Naive thymus-derived CD4-positive, alpha-beta T cell (primary cell): Measurements from ENCODE around the gene RFX8. TPM values are rescaled to one million over a fixed set of nuclear protein-coding genes. Genes with fewer than 3 reads are reported as not detected.

Experiments
- ATAC-seq: fragments of 150-1000 bp; cut with Tn5 transposase; 2 replicates; pipeline ENCODE4 v1.10.0; 2021; ENCODE audit warnings: mild to moderate bottlenecking, moderate library complexity
- CTCF ChIA-PET: fragments of 350-600 bp; sonication (Branson Sonifier 250); formaldehyde crosslinking; loops from one replicate; lab custom pipeline; 2021; ENCODE audit warnings: antibody characterized with exemption; lab: Charles Lee
- POLR2A ChIA-PET: fragments of 350-600 bp; sonication (Branson Sonifier 250); formaldehyde crosslinking; loops from one replicate; lab custom pipeline; 2021; ENCODE audit warnings: antibody characterized with exemption, inconsistent platforms; lab: Charles Lee
- DNase-seq, 9 donors: peaks; one replicate each; pipeline versions ENCODE4 v3.0.0 to v3.0.0-alpha.2; 2020 to 2022; ENCODE audit warnings: mixed read lengths in 1 of 9
- H3K27ac ChIP-seq: one replicate; pipeline ENCODE4 v1.7.0; 2013; ENCODE audit warnings: mild to moderate bottlenecking, low read depth, low read length, moderate library complexity
- H3K27me3 ChIP-seq, 2 donors: one replicate each; pipeline ENCODE4 v1.7.0; 2013; ENCODE audit warnings: low read length in 2 of 2, mild to moderate bottlenecking in 2 of 2, moderate library complexity in 2 of 2; ENCODE audit not compliant: control insufficient read depth in 2 of 2, insufficient read depth in 2 of 2
- H3K36me3 ChIP-seq, 3 experiments: 1 replicate in 2 of 3; 2 replicates in 1 of 3; pipeline ENCODE4 v1.7.0; 2013; ENCODE audit warnings: low read length in 3 of 3, mild to moderate bottlenecking in 3 of 3, moderate library complexity in 1 of 3; ENCODE audit not compliant: insufficient read depth in 3 of 3, control insufficient read depth in 2 of 3
- H3K4me1 ChIP-seq, 2 donors: one replicate each; pipeline ENCODE4 v1.7.0; 2013; ENCODE audit warnings: low read length in 2 of 2, mild to moderate bottlenecking in 2 of 2, moderate library complexity in 1 of 2; ENCODE audit not compliant: control insufficient read depth in 2 of 2, insufficient read depth in 2 of 2
- H3K4me3 ChIP-seq: 2 replicates; pipeline ENCODE4 v1.7.0; 2013; ENCODE audit warnings: mild to moderate bottlenecking, low read length
- H3K9me3 ChIP-seq, 3 experiments: 1 replicate in 2 of 3; 2 replicates in 1 of 3; pipeline ENCODE4 v1.7.0; 2013; ENCODE audit warnings: low read length in 3 of 3; ENCODE audit not compliant: control insufficient read depth in 2 of 3
- H3K27ac Mint-ChIP-seq, 9 donors: one replicate each; pipeline ENCODE4 v1.8.0; 2020 to 2022; ENCODE audit warnings: mixed read lengths in 9 of 9, mild to moderate bottlenecking in 8 of 9, moderate library complexity in 5 of 9, inconsistent platforms in 2 of 9
- H3K27me3 Mint-ChIP-seq, 5 donors: one replicate each; pipeline ENCODE4 v1.8.0; 2021 to 2022; ENCODE audit warnings: mixed read lengths in 5 of 5, mild to moderate bottlenecking in 1 of 5
- H3K36me3 Mint-ChIP-seq, 5 donors: one replicate each; pipeline ENCODE4 v1.8.0; 2020 to 2022; ENCODE audit warnings: mixed read lengths in 5 of 5, mild to moderate bottlenecking in 3 of 5, inconsistent platforms in 1 of 5
- H3K4me1 Mint-ChIP-seq, 7 donors: one replicate each; pipeline ENCODE4 v1.8.0; 2020 to 2022; ENCODE audit warnings: mixed read lengths in 7 of 7, mild to moderate bottlenecking in 3 of 7, inconsistent platforms in 1 of 7
- H3K4me3 Mint-ChIP-seq, 10 donors: one replicate each; pipeline ENCODE4 v1.8.0; 2020 to 2022; ENCODE audit warnings: mild to moderate bottlenecking in 10 of 10, mixed read lengths in 10 of 10, moderate library complexity in 6 of 10, inconsistent platforms in 2 of 10
- H3K9me3 Mint-ChIP-seq, 11 donors: one replicate each; pipeline ENCODE4 v1.8.0; 2020 to 2022; ENCODE audit warnings: mixed read lengths in 11 of 11, mild to moderate bottlenecking in 4 of 11, inconsistent platforms in 1 of 11, moderate library complexity in 1 of 11
- intact Hi-C, 2 donors: fragments of 100-400 bp; cut with micrococcal nuclease; formaldehyde crosslinking; loops; one replicate each; pipeline ENCODE4 v1.15.1; 2023
- polyA plus RNA-seq, 2 donors: library from polyadenylated mRNA; unstranded; fragments of 300-500 nt; fragmentation: Illumina TruSeq; gene quantifications; one replicate each; pipeline ENCODE4 v1.2.3, GENCODE V29; 2021
- total RNA-seq, 6 experiments: library from RNA in 5 of 6; stranded (reverse) in 5 of 6; gene quantifications; 1 replicate in 5 of 6; 2 replicates in 1 of 6; pipeline ENCODE4 v1.2.3 and lab custom pipeline; 2021 to 2026

Gene RFX8
- total and polyA plus RNA-seq, 7 experiments from 2014 or later, result 0.24 to 2.0 (median 0.88) TPM; not detected in 3

DNA sequence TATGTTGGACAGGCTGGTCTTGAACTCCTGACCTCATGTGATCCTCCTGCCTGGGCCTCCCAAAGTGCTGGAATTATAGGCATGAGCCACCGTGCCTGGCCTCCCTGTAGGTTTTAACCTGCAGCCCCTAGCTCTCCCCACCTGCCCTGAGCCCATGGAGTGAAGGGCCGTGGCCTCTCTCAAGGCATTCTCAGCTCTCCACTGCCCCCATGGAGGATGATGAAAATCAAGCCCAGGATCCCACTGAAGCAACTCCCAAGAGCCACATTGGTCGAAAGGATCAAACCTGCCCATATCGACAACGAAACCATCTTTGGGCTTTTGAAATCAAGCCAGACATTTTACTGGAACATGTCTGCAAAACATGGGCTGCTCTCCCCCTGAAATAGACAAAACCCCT is 65.2 kb downstream of the RFX8 start:
- Mint-ChIP-seq H3K4me1 (no peaks in the 10 kb centered on the region), H3K4me3 (no peak overlapping the region), H3K9me3 (peaks cover 0 to 2% (median 0%) of the 10 kb centered on the region in 11 donors), H3K27ac (no peak overlapping the region), H3K36me3 (peaks cover 0 to under 1% (median 0%) of the 10 kb centered on the region in 5 donors), H3K27me3 (peaks cover 0 to 4% (median 0%) of the 10 kb centered on the region in 5 donors)
- intact Hi-C loops, result loop anchor here in 1 of 2 donors (10.0 kb wide), 1 partner anchor 245 kb away; no protein-coding TSS in a partner anchor
- H3K36me3 ChIP-seq, result no peaks in the 10 kb centered on the region
- DNase-seq, result no peak
- no peaks in the 10 kb centered on the region for H3K9me3 ChIP-seq
- ChIA-PET POLR2A (no interaction called here), CTCF (interaction anchor here (0.7 to 1.6 kb wide), 4 partner anchors 9 to 592 kb away, joined by 3 to 5 read pairs (median 3); no protein-coding TSS in a partner anchor)
- H3K27ac ChIP-seq, result no peak overlapping the region
- no peak overlapping the region for H3K4me3 ChIP-seq
- H3K27me3 ChIP-seq, result no peaks in the 10 kb centered on the region
- no peak for ATAC-seq
- H3K4me1 ChIP-seq, result no peaks in the 10 kb centered on the region

DNA sequence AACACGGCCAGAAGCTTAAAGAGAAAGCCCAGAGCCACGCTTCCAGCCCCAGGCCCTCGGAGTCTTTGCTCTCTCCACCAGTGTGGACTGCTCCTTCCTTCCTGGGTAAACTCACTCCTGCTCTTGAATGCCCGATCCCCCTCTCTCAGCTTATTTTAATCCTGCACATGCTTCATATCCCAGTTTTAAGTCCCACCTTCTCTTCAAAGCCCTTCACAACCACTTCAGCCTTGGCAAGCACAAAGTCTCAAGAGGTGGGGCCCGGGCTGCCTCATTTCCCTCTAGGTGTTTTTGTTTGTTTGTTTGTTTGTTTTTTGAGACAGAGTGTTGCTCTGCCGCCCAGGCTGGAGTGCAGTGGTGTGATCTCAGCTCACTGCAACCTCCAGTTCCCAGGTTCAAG is 66.0 kb downstream of the RFX8 start:
- Histone ChIP-seq H3K27me3 (no peaks in the 10 kb centered on the region), H3K4me3 (no peak overlapping the region), H3K27ac (no peak overlapping the region), H3K36me3 (no peaks in the 10 kb centered on the region), H3K4me1 (no peaks in the 10 kb centered on the region), H3K9me3 (no peaks in the 10 kb centered on the region)
- Mint-ChIP-seq H3K27me3 (peaks cover 0 to 3% (median 0%) of the 10 kb centered on the region in 5 donors), H3K9me3 (no peaks in the 10 kb centered on the region), H3K4me1 (peaks cover 0 to 2% (median 0%) of the 10 kb centered on the region in 7 donors), H3K4me3 (no peak overlapping the region), H3K36me3 (no peaks in the 10 kb centered on the region), H3K27ac (no peak overlapping the region)
- intact Hi-C loops, result no loop called here
- POLR2A ChIA-PET, result interaction anchor here (0.7 kb wide), 1 partner anchor 428 kb away, joined by 3 read pairs; no protein-coding TSS in a partner anchor
- ATAC-seq (no peak), DNase-seq (no peak)
- CTCF ChIA-PET, result interaction anchor here (0.7 to 1.6 kb wide), 3 partner anchors 10 to 591 kb away, joined by 3 to 5 read pairs (median 3); no protein-coding TSS in a partner anchor

DNA sequence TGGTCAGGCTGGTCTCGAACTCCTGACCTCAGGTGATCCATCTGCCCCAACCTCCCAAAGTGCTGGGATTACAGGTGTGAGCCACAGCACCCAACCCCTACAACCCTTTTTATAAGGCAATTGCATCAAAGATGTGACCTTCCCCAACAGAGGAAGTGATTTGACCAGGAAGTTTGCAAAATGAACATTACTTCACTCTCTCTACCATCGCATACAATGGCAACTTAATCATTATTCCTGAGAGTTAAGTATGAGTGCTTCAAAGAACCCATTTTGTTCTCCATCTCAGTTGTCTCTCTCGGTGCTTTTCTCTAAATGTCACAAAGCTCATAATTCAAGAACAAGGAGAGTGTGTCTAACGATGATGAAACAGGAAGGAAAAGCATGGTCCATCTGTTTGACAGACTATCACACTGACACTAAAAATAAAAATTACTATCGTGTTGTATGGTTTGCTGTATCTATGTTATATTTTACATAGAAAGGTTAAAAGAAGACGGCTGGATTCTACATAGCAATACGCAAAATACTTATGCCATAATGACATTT is 69.5 kb downstream of the RFX8 start:
- ChIA-PET CTCF (no interaction called here), POLR2A (interaction anchor here (0.7 kb wide), 1 partner anchor 19 kb away, joined by 3 read pairs; no protein-coding TSS in a partner anchor)
- peaks cover 0 to 2% (median 0%) of the 10 kb centered on the region in 7 donors for H3K4me1 Mint-ChIP-seq
- H3K36me3 Mint-ChIP-seq, result no peaks in the 10 kb centered on the region
- no peak overlapping the region for H3K27ac Mint-ChIP-seq
- no peaks in the 10 kb centered on the region for H3K4me1 ChIP-seq
- intact Hi-C loops, result no loop called here
- H3K27me3 ChIP-seq, result no peaks in the 10 kb centered on the region
- H3K27ac ChIP-seq, result no peak overlapping the region
- DNase-seq (no peak), ATAC-seq (peak; percentile 41)
- H3K27me3 Mint-ChIP-seq, result peaks cover 0 to 5% (median 3%) of the 10 kb centered on the region in 5 donors
- no peak overlapping the region for H3K4me3 ChIP-seq
- H3K9me3 ChIP-seq, result no peaks in the 10 kb centered on the region
- H3K9me3 Mint-ChIP-seq, result no peaks in the 10 kb centered on the region
- no peaks in the 10 kb centered on the region for H3K36me3 ChIP-seq
- no peak overlapping the region for H3K4me3 Mint-ChIP-seq

DNA sequence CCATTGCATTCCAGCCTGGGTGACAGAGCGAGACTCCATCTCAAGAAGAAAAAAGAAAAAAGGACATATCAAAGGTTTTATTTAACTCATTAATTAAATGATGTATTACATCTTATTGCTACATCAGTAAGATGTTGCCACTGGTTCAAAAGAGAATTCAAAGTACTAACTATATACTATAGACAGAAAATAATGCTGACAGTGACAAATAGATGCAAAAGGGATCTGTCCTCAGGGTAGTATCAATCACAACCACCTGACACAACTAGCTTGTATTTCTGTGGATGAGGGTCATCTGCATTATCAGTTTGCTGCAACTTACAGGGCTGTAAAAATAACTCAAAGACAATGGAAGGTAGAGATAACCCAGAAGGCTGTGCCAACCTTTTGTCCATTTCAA is 71.2 kb downstream of the RFX8 start:
- H3K4me1 ChIP-seq, result no peaks in the 10 kb centered on the region
- POLR2A ChIA-PET, result no interaction called here

DNA sequence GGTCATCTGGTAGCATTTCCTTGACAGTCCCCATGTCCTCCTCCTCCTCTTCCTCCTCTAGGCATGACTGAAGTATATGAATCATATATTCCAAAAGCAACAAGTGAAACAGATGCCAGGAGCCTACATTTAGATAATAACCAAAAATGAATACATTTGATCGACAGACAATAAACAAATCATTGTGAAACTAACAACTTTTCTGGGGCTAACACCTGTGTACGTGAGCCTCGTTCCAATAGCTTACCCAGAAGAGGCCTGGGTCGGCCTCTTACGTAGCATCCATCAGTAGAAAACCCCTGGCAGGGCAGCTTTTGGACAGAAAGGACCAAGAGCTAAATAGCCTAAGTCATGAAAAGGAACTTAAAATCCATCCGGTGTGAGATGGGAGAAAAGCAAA is 72.3 kb downstream of the RFX8 start:
- Histone ChIP-seq H3K4me3 (no peak overlapping the region), H3K36me3 (no peaks in the 10 kb centered on the region), H3K27ac (no peak overlapping the region), H3K4me1 (no peaks in the 10 kb centered on the region), H3K9me3 (no peaks in the 10 kb centered on the region), H3K27me3 (no peaks in the 10 kb centered on the region)
- ChIA-PET CTCF (interaction anchor here (1.2 kb wide), 1 partner anchor 14 kb away, joined by 3 read pairs; no protein-coding TSS in a partner anchor), POLR2A (no interaction called here)
- Mint-ChIP-seq H3K27me3 (peaks cover 5 to 14% (median 11%) of the 10 kb centered on the region in 5 donors), H3K36me3 (no peaks in the 10 kb centered on the region), H3K4me1 (peaks cover 0 to 7% (median 0%) of the 10 kb centered on the region in 7 donors), H3K27ac (no peak overlapping the region), H3K9me3 (no peaks in the 10 kb centered on the region), H3K4me3 (no peak overlapping the region)
- ATAC-seq (no peak), DNase-seq (no peak)
- intact Hi-C loops, result no loop called here

More for the DNA sequence above, 71.2 kb downstream of the RFX8 start:
- no peak overlapping the region for H3K27ac Mint-ChIP-seq
- no peaks in the 10 kb centered on the region for H3K9me3 Mint-ChIP-seq
- intact Hi-C loops, result no loop called here
- no peak overlapping the region for H3K4me3 ChIP-seq
- H3K36me3 Mint-ChIP-seq, result no peaks in the 10 kb centered on the region
- peaks cover 5 to 14% (median 9%) of the 10 kb centered on the region in 5 donors for H3K27me3 Mint-ChIP-seq
- H3K27me3 ChIP-seq, result no peaks in the 10 kb centered on the region
- no peak overlapping the region for H3K4me3 Mint-ChIP-seq
- CTCF ChIA-PET, result no interaction called here
- DNase-seq (no peak), ATAC-seq (no peak)
- H3K4me1 Mint-ChIP-seq, result peaks cover 0 to 7% (median 0%) of the 10 kb centered on the region in 7 donors
- H3K27ac ChIP-seq, result no peak overlapping the region
- no peaks in the 10 kb centered on the region for H3K9me3 ChIP-seq
- no peaks in the 10 kb centered on the region for H3K36me3 ChIP-seq

DNA sequence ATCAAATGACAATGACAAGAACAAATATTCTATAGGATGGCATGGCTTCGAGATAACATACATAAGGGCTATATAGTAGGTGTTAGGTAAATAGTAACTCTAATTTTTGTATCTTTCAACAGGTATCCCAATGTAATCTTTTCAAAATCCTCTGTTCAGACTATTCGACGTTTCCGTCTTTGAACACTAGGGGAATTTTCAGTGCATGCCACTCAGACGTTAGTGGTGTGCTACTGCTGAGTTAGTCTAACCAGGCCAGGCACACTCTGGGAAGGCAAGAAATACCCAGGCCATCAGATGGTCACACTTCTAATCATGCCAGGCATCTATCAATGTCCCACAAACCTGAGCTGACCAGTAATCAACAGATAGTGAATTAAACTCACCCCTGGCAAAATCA is 73.0 kb downstream of the RFX8 start:
- Mint-ChIP-seq H3K4me3 (no peak overlapping the region), H3K27me3 (peaks cover 7 to 19% (median 15%) of the 10 kb centered on the region in 5 donors), H3K27ac (no peak overlapping the region), H3K36me3 (no peaks in the 10 kb centered on the region), H3K4me1 (peaks cover 0 to 7% (median 0%) of the 10 kb centered on the region in 7 donors), H3K9me3 (no peaks in the 10 kb centered on the region)
- CTCF ChIA-PET, result no interaction called here
- intact Hi-C loops, result no loop called here
- no peak overlapping the region for H3K27ac ChIP-seq
- no peaks in the 10 kb centered on the region for H3K9me3 ChIP-seq
- no peaks in the 10 kb centered on the region for H3K27me3 ChIP-seq
- H3K4me3 ChIP-seq, result no peak overlapping the region
- H3K4me1 ChIP-seq, result no peaks in the 10 kb centered on the region
- ATAC-seq (no peak), DNase-seq (no peak)
- H3K36me3 ChIP-seq, result no peaks in the 10 kb centered on the region
- POLR2A ChIA-PET, result no interaction called here

DNA sequence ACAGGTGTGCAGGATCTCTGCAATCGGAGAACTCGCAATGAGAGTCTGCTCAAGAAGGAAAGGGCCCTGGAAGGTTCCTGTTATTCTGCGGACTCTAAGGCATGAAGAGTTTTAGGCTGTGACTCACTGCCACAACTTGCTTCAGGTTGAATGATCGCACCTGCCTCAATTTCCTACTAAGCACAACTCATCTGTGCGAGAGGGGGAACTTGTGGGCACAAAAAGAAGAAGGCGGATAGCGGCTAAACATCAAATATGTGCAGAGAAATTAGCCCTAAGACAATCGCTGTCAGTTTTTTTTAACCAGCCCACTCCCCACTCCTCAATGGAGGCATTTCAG is 73.6 kb downstream of the RFX8 start:
- ChIA-PET POLR2A (no interaction called here), CTCF (no interaction called here)
- Mint-ChIP-seq H3K36me3 (no peaks in the 10 kb centered on the region), H3K9me3 (no peaks in the 10 kb centered on the region), H3K27ac (no peak overlapping the region), H3K27me3 (peaks cover 7 to 20% (median 15%) of the 10 kb centered on the region in 5 donors), H3K4me1 (peaks cover 0 to 7% (median 0%) of the 10 kb centered on the region in 7 donors), H3K4me3 (no peak overlapping the region)
- H3K36me3 ChIP-seq, result no peaks in the 10 kb centered on the region
- H3K4me1 ChIP-seq, result no peaks in the 10 kb centered on the region
- no peak overlapping the region for H3K4me3 ChIP-seq
- no peaks in the 10 kb centered on the region for H3K9me3 ChIP-seq
- DNase-seq (no peak), ATAC-seq (peak; percentile 29)
- intact Hi-C loops, result no loop called here
- no peak overlapping the region for H3K27ac ChIP-seq
- peaks cover 0 to under 1% of the 10 kb centered on the region in 2 donors for H3K27me3 ChIP-seq
